ENCODE data around the gene PTPRN2. TPM values are rescaled to one million over a fixed set of nuclear protein-coding genes. Genes with fewer than 3 reads are reported as not detected.
"Not testable (repeated sequence)": the region's sequence is repeated elsewhere in the genome, so short reads cannot be mapped to it uniquely, and the experiment has no call there.

PTPRN2 gene
- total RNA-seq, 2 experiments from 2014 or later, result 0.70 TPM; not detected in 1

GRCh38 chr7:158428837-158429753 is 158.5 kb downstream of the PTPRN2 start:
- Histone ChIP-seq H3K4me2 (ENCODE audit: low read length) (no peak overlapping the region), H3K79me2 (ENCODE audit: insufficient read depth, low read depth, low read length) (no peaks in the 10 kb centered on the region), H3K36me3 (ENCODE audit: insufficient read depth, low read length) (no peaks in the 10 kb centered on the region), H2AFZ (ENCODE audit: low read length) (no peak overlapping the region), H3K9me2 (ENCODE audit: insufficient read depth, low read length) (no peaks in the 10 kb centered on the region), H3K27ac (ENCODE audit: low read depth, low read length, poor library complexity, severe bottlenecking) (no peak overlapping the region), H3K9me3 (ENCODE audit: low read length) (no peaks in the 10 kb centered on the region), H4K20me1 (ENCODE audit: insufficient read depth, low read length) (no peaks in the 10 kb centered on the region), H3K4me3 (ENCODE audit: low read depth, low read length, poor library complexity, severe bottlenecking) (no peak overlapping the region), H3K4me1 (ENCODE audit: insufficient read depth, low read length, poor library complexity, severe bottlenecking) (no peaks in the 10 kb centered on the region)
- DNase-seq (ENCODE audit: low spot score), result no peak
- intact Hi-C loops (cut with micrococcal nuclease; ENCODE audit: unreplicated experiment), result no loop called here
- no peak for TF ChIP-seq EZH2phosphoT487 (IDR thresholded peaks at IDR 0.05; ENCODE audit: borderline replicate concordance, low read depth, low read length)
- no peak for TF ChIP-seq CTCF (conservative IDR thresholded peaks at IDR 0.05; ENCODE audit: low read length)
- ChIA-PET CTCF (ENCODE audit: unreplicated experiment) (no interaction called here), POLR2A (no interaction called here)
- BruUV-seq (replicated peaks), result no TSS peak

GRCh38 chr7:158428131-158428836 is 159.3 kb downstream of the PTPRN2 start:
- H2AFZ ChIP-seq (ENCODE audit: low read length), result no peak overlapping the region

GRCh38 chr7:158425676-158426075 is 161.9 kb downstream of the PTPRN2 start:
- H3K4me3 ChIP-seq (ENCODE audit: low read depth, low read length, poor library complexity, severe bottlenecking); H4K20me1 ChIP-seq (ENCODE audit: insufficient read depth, low read length); H3K36me3 ChIP-seq (ENCODE audit: insufficient read depth, low read length); H3K4me2 ChIP-seq (ENCODE audit: low read length); intact Hi-C loops (cut with micrococcal nuclease; ENCODE audit: unreplicated experiment); H2AFZ ChIP-seq (ENCODE audit: low read length); H3K79me2 ChIP-seq (ENCODE audit: insufficient read depth, low read depth, low read length); BruUV-seq (replicated peaks); H3K4me1 ChIP-seq (ENCODE audit: insufficient read depth, low read length, poor library complexity, severe bottlenecking); H3K9me2 ChIP-seq (ENCODE audit: insufficient read depth, low read length); H3K9me3 ChIP-seq (ENCODE audit: low read length); H3K27ac ChIP-seq (ENCODE audit: low read depth, low read length, poor library complexity, severe bottlenecking); POLR2A ChIA-PET; CTCF ChIA-PET (ENCODE audit: unreplicated experiment); DNase-seq (ENCODE audit: low spot score): not testable (repeated sequence)

More at GRCh38 chr7:158428131-158428836, 159.3 kb downstream of the PTPRN2 start:
- TF ChIP-seq CTCF (conservative IDR thresholded peaks at IDR 0.05; ENCODE audit: low read length) (no peak), EZH2phosphoT487 (IDR thresholded peaks at IDR 0.05; ENCODE audit: borderline replicate concordance, low read depth, low read length) (no peak)
- BruUV-seq (replicated peaks), result no TSS peak
- no peak overlapping the region for H3K27ac ChIP-seq (ENCODE audit: low read depth, low read length, poor library complexity, severe bottlenecking)
- H4K20me1 ChIP-seq (ENCODE audit: insufficient read depth, low read length), result no peaks in the 10 kb centered on the region
- ChIA-PET POLR2A (no interaction called here), CTCF (ENCODE audit: unreplicated experiment) (no interaction called here)
- no peaks in the 10 kb centered on the region for H3K9me3 ChIP-seq (ENCODE audit: low read length)
- no peak overlapping the region for H3K4me3 ChIP-seq (ENCODE audit: low read depth, low read length, poor library complexity, severe bottlenecking)
- H3K79me2 ChIP-seq (ENCODE audit: insufficient read depth, low read depth, low read length), result no peaks in the 10 kb centered on the region
- H3K4me2 ChIP-seq (ENCODE audit: low read length), result no peak overlapping the region
- no peaks in the 10 kb centered on the region for H3K36me3 ChIP-seq (ENCODE audit: insufficient read depth, low read length)
- intact Hi-C loops (cut with micrococcal nuclease; ENCODE audit: unreplicated experiment), result no loop called here
- H3K4me1 ChIP-seq (ENCODE audit: insufficient read depth, low read length, poor library complexity, severe bottlenecking), result no peaks in the 10 kb centered on the region
- no peaks in the 10 kb centered on the region for H3K9me2 ChIP-seq (ENCODE audit: insufficient read depth, low read length)
- no peak for DNase-seq (ENCODE audit: low spot score)

Data from OCI-LY7 (cell line).